HL-60/S4 treated with phorbol 12-myristate 13-acetate at 8.2 ng/mL for 4 days and 3 days (cell line): Measurements from ENCODE around the gene GPR42.
"Not testable (repeated sequence)": the region's sequence is repeated elsewhere in the genome, so short reads cannot be mapped to it uniquely, and the experiment has no call there.

ENCODE experiments used
- in situ Hi-C: fragments of 300-500 bp; cut with MboI; formaldehyde crosslinking; loops from 2 replicates; pipeline ENCODE4 v1.15.0; 2022; ENCODE audit warnings: low sequenced_read_pairs

Gene GPR42

DNA sequence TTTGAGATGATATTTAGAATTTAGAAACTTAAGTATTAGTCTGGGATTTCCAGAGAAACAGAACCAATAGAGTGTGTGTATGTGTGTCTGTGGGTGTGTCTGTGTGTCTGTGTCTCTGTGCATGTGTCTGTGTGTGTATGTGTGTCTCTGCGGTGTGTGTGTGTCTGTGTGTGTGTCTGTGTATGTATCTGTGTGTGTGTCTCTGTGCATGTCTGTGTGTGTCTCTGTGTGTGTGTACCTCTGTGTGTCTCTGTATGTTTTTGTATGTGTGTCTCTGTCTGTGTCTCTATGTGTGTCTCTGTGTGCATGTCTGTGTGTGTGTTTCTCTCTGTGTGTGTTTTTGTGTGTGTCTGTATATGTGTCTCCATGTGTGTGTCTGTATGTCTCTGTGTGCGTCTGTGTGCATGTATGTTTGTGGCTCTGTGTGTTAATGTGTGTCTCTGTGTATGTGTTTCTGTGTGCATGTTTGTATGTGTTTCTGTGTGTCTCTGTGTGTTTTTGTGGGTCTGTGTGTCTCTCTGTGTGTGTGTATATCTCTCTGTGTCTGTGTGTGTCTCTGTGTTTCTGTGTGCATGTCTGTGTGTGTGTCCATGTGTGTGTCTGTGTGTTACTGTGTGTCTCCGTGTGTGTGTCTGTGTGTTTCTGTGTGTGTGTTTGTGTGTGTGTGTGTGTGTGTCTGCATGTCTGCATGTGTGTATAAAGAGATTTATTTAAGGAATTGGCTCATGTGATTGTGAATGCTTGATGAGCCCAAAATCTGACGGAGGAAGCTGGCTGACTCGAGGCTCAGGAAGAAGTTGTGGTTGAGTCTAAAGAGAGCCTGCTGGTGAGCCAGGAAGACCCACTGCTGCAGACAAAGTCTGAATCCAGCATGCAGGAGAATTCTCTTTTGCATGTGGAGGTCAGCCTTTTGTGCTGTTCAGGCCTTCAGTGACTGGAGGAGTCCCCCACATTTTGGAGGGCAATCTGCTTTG lies 22.2 kb downstream of the GPR42 start:
- in situ Hi-C loops = no loop called here

DNA sequence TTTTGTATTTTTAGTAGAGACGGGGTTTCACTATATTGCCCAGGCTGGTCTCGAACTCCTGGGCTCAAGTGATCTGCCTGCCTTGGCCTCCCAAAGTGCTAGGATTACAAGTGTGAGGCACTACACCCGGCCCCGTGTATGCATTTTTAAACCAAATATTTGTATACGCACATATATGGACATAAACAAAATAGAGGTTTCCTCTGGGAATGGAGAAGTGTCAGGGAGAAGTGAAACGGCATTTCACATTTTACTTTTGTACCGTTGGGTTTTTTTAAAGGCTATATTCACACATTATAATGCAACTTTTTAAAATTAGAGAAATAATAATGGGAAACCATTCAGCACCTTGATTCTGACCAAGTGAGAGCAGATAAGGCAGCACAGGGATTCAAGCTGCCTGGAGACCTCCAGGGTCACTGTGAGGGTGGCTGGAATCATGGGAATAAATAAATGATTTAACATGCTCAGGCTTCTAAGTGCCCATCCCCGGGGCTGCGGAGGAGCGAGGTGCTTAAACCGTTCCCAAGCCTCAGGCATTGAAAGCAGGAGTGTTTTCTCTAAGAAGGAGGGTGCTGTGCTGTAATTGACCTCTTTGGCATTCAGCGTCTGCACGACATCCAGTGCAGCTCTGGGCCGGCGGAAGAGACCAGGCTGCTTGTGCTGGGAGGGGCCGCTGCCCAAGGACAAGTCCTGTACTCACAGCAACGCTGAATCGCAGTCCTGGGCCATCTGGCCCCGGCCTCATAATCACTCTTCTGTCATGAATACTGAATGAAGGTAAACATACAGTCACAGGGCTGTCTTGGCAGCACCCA lies 24.7 kb downstream of the GPR42 start:
- in situ Hi-C loops = no loop called here

DNA sequence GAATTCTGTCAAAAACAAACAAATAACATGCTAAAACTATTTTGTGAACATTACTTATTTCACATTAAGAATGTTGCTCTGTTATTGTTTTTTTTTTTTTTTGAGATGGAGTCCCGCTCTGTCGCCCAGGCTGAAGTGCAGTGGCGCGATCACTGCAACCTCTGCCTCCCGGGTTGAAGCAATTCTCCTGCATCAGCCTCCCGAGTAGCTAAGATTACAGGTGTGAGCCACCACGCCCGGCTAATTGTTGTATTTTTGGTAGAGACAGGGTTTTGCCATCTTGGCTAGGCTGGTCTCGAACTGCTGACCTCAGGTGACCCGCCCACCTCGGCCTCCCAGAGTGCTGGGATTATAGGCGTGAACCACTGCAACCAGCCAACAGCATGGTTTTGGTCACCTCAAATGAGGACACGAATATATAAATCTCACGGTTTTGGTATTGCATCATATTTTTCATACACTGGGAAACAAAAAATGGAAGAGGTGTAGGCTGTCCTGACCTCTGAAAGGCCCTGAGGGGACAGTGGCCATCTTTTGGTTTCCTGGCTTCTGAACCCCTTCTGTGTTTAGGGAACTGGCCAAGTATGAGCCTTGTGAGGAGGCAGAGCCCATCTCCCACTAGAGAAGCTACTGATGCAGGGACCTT lies 25.5 kb downstream of the GPR42 start:
- in situ Hi-C loops = no loop called here

DNA sequence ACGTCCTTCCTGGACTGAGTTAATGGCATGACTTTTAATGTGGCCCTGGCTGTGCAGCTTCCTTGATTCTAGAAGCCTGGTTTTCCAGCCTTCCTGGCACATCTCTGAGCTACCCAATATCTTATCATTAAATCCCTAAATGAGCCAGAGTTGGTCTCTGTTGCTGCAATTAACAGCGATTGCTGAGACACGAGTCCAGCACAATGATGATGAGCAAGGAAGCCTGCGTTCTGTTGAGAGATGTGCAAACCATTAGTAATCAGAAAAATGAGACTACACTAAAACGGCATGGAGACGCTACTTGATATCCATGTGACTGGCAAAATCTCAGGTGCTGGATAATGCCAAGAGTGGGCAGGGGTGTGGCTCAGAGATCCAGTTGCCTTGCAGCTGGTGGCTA lies 26.2 kb downstream of the GPR42 start:
- in situ Hi-C loops = no loop called here

DNA sequence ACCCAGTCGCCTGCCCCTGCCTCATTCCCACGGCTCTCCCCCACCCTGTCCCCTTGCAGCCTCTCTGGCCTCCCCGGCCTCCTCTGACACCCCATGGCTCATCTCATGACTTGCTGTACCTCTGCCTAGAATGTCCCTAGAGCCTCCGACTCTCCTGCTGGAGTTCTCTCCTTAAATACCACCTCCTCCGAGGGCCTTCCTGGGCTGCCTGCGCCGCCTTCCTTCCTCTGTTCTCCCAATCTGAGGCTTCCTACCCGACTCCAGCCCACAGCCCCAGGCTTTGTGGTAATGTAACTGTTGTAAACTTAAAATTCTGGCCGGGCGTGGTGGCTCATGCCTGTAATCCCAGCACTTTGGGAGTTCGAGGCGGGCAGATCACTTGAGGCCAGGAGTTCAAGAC lies 27.7 kb downstream of the GPR42 start:
- in situ Hi-C loops = no loop called here

DNA sequence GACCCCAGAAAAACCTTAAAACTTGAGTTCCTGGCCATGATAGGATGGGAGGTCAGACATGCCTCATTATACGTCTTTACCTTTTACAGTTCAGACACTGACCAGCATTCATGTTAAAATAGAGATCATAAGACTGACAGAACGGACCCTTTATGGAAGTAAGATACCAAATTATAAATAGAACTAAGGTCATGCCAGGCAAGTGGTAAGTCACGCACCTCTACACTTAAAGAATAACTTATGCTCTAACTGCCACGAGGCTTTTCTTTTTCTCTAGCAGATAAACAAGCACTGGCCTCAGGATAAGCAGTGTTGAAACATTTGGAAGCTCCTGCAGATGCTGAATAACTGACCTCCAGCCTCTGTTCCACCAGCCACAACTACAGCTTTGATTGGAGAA lies 28.4 kb downstream of the GPR42 start:
- in situ Hi-C loops = no loop called here

DNA sequence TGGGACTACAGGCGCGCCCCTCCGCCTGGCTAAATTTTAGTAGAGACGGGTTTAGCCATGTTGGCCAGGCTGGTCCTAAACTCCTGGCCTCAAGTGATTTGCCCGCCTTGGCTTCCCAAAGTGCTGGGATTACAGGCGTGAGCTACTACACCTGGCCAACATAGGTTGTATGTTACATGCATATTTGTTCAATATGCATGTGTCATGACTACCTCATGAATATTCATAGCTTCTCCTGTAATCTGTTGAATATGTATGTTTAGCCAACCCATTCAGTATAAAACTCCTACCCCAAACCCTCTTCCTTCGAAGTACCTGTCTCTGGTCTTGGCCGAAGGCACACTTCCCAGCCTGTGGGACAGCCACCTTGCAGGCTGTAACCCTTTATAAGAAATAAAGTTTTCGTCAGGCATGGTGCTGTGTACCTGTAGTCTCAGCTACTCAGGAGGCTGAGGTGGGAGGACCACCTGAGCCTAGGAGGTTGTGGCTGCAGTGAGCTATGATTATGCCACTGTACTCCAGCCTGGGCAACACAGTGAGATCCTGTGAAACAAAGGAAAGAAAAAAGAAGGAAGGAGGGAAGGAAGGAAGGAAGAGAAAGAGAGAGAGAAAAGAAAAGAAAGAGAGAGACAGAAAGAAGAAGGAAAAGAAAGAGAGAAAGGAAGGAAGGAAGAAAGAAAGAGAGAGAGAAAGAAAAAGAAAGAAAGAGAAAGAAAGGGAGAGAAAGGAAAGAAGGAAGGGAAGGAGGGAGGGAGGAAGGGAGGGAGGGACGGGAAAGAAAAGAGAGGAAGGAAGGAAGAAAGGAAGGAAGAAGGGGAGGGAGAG lies 29.3 kb downstream of the GPR42 start:
- in situ Hi-C loops = no loop called here

DNA sequence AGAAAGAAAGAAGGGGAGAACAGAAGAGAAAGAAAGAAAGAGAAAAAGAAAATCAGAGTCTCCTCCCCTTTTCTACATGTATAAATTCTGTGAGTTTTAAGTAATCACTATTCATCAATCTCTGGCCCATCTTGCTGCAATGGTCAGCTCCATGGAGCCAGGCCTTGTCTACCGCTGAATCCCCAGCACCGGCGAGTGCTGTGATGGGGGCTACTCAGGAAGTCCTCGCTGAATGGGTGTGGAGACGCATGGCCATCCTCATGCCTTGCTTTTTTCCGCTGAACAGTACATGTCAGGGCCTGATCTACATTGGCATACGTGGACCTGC lies 29.9 kb downstream of the GPR42 start:
- in situ Hi-C loops = no loop called here

DNA sequence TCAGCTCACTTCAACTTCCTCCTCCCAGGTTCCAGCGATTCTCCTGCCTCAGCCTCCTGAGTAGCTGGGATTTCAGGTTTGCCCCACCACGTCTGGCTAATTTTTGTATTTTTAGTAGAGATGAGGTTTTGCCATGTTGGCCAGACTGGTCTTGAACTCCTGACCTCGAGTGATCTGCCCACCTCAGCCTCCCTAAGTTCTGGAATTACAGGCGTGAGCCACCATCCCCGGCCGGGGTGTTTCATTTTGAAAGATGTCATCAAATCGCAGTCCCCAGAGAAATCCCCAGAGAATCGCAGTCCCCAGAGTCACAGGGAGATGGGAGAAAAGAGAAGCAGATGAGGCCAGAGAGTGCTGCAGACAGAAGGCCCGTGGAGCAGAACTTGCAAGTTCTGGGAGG lies 30.5 kb downstream of the GPR42 start:
- in situ Hi-C loops = not testable (repeated sequence)

DNA sequence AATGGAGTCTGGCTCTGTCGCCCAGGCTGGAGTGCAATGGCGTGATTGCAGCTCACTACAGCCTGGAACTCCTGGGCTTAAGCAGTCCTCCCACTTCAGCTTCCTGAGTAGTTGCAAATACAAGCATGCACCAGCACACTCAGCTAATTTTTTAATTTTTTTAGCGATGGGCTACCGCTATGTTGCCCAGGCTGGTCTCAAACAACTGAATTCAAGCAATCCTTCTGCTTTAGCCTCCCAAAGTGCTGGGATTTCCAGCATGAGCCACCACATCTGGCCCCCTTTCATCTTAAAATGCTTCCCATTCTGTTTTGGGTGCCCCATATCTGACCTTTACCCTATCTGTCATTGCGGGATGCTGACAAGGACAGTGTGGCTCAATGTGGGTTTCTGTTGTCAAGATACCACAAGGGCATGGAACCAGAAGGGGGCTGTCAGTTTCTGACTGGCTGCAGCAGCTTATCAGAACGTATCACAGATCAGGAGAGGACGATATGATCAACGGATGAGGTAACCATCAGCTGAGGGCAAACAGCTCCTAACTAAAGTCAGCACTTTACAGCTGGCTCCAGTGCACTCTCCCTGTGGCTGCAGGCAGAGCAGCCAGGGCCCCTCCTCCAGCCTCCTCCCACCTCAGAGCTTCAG lies 32.4 kb downstream of the GPR42 start:
- in situ Hi-C loops = no loop called here

DNA sequence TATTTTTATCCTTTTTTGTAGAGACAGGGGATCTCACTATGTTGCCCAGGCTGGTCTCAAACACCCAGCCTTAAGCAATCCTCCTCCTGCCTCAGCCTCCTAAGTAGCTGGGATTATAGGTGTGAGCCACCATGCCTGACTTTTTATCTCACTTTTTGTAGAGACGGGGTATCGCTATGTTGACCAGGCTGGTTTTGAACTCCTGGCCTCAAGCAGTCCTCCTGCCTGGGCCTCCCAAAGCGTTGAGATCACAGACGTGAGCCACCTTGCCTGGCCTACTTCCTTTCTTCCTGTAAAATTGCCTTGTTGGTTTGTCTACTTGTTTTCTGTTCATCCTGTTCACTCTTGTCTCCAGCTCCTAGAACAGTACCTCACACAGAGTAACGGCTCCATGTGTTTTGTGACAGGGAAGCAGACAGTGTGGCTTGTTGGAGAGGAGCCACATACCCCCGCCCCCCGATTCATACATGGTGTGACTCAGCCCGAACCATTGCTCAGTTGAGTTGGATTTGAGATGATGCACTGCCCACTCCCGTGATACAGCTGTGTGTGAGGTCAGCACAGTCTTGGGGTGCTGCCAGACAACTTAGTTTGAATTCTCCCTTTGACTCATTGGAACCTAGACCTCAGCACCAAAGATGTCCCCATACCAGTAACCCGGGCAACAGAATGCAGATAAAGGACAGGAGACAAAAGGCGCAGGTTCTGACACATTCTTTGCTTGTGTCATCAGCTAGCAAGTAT lies 34.2 kb downstream of the GPR42 start:
- in situ Hi-C loops = no loop called here

DNA sequence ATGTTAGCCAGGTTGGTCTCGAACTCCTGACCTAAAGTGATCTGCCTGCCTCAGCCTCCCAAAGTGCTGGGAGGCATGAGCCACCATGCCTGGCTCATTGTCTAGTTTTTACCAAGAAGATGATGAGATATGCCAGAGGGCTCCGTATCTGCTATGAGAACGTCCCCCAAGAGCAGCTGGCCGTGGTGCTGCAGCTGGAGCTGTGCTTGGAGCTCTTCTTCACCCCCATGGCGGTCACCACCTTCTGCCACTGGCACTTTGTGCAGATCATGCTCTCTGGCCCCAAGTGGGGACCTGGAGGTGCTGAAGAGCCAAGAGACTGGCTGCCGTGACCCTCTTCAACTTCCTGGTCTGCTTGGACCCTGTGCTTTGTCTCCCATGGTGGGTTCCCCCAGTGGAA lies 36.8 kb downstream of the GPR42 start:
- in situ Hi-C loops = no loop called here

DNA sequence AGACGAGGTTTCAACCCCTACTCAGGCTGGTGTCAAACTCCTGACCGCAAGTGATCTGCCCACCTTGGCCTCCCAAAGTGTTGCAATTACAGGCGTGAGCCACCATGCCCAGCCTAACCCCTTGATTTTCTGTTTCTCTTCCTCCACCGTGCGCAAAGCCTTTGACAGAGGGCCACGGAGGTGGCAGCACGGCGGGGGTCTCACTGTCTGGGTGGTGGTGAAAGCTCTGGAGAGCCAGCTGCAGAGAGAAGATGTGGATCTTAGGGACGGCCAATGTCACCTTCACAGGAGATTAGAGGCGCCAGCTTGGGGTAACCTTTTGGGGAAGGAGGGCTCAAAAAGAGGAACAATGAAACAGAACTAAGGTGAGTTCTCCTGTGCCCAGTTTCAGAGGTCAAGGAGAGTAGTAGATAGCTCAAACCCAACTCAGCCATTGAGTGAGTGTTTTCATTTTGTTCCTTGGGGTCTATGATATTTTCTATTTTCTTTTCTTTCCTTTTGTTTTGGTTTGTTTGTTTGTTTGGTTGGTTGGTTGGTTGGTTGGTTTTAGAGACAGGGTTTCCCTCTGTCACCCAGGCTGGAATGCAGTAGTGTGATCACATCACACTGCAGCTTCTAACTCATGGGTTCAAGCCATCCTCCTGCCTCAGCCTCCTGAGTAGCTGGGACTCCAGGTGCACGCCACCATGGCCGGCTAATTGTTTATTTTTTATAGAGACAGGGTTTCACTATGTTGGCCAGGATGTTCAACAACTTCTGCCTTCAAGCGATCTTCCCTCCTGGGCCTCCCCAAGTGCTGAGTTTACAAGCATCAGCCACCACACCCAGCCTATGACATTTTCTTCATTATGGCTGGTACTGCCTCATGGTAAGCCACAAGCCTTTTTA lies 37.7 kb downstream of the GPR42 start:
- in situ Hi-C loops = no loop called here

DNA sequence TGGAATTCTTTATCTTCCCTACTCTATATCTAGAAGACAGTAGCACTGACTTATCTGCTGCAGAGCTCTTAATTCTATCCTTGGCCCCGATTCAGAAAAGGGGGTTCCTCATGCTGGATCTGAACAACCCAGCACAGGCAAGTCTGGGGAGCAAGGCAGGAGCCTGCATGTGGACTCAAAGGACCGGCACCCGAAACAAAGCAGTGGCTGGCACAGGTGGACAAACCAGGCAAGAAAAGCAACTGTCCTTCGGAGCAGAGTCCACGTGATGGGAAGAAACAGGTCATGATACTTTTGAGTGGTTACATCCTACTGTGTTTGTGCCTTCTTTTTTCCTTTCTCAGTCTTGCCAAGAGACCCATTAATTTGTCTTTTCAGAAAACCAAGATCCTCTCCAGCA lies 38.3 kb downstream of the GPR42 start:
- in situ Hi-C loops = no loop called here

DNA sequence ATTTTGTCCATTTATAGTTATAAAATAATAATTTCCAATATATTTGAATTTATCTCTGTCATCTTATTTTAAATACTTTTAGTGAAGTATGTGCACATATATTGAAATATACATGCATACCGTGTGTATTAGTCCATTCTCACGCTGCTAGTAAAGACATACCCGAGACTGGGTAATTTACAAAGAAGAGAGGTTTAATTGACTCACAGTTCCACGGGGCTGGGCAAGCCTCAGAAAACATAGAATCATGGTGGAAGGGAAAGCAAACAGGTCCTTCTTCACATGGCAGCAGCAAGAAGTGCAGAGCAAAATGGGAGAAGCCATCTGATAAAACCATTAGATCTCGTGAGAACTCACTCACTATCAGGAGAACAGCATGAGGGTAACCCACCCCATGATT lies 39.6 kb downstream of the GPR42 start:
- in situ Hi-C loops = no loop called here

DNA sequence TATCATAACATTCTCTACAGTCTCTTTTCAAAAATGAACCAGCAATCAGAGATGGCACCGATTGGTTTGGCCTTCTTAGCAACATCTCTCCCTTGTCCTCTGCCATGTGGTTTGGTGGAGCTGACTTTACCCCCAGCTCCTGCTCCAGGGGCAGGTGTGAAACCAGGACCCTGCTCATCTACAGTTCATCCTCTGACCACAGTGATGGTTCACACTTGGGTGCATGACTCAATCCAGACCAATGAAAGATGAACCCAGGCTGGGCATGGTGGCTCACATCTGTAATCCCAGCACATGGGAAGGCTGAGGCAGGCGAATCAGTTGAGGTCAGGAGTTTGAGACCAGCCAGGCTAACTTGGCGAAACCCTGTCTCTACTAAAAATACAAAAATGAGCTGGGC lies 43.6 kb downstream of the GPR42 start:
- in situ Hi-C loops = no loop called here

DNA sequence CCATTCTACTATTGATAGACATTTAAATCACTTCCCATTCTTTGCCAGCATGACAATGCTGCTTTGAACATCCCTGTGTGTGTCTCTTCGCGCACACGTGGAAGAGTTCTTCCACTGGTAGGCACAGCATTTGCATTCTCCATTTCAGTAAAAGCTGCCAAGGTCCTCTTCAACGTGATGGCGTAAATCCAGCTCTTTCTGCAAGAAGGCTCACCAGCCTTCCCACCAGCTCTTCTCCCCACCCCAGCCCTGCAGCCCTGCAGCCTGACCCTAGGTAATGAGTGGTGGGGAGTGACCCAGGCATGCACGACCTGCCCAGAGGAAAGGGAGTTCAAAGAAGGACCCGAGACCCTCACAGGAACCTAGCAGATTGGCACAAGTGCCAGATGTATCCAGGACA lies 45.5 kb downstream of the GPR42 start:
- in situ Hi-C loops = no loop called here

DNA sequence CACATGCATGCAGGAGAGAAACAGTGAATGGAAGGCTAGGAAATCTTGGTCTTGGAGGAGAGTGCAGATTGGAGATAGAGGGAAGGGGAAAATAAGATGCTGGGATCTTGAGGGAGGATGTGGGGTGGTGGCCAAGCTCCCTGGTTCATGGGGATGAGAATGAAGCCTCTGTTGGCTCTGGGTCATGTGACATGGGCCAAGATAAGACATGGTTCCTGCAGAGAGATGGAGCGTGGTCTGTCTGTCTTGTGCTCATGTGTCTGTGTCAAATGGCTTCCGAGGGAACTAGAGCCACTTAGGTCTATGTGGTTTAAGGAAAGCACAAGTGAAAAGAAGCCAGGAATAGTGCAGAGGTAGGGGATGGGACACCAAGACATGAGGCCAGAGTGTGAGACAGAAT lies 46.4 kb downstream of the GPR42 start:
- in situ Hi-C loops = no loop called here
